Skeletal muscle satellite cell (primary cell): ENCODE data around the gene BEND3.
"Not testable (repeated sequence)": the region's sequence is repeated elsewhere in the genome, so short reads cannot be mapped to it uniquely, and the experiment has no call there.

Experiments
- H3K27me3 ChIP-seq: 2 replicates; pipeline ENCODE4 v1.7.0; 2013; ENCODE audit warnings: low read length; ENCODE audit not compliant: control insufficient read depth, insufficient read depth
- H3K36me3 ChIP-seq: 2 replicates; pipeline ENCODE4 v1.7.0; 2013; ENCODE audit warnings: mild to moderate bottlenecking, control low read depth, low read length; ENCODE audit not compliant: insufficient read depth
- H3K4me1 ChIP-seq: 2 replicates; pipeline ENCODE4 v1.7.0; 2013; ENCODE audit warnings: low read length; ENCODE audit not compliant: control insufficient read depth, insufficient read depth
- H3K4me2 ChIP-seq: 2 replicates; pipeline ENCODE4 v1.7.0; 2013; ENCODE audit warnings: mild to moderate bottlenecking, low read length
- H3K4me3 ChIP-seq: 2 replicates; pipeline ENCODE4 v1.7.0; 2013; ENCODE audit warnings: low read length
- H3K9ac ChIP-seq: 2 replicates; pipeline ENCODE4 v1.7.0; 2013; ENCODE audit warnings: mild to moderate bottlenecking, low read depth, low read length, moderate library complexity
- H3K9me3 ChIP-seq: replicated peaks from 2 replicates; pipeline ENCODE4 v1.7.0; 2013; ENCODE audit warnings: mild to moderate bottlenecking, control low read depth, low read length

Gene BEND3

DNA sequence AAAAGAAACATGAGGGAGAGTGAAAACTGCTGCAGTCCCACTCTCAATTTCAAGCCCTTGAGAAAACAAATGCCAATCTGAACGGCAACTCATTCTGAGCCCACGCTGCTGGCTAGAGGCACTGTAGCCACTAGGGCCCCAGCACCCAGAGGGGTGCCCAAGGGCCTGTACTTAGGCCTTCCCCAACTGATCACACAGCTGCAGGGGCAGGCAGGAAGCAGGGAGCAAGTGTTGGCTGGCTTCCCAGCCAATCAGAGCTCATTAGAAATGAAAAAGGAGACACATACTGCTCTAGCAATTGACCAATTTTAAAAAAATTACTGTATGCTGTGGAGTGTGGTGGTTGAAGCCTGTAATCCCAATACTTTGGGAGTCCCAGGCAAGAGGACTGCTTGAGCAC is 3.7 kb upstream of the BEND3 start:
- peaks cover 12% of the 10 kb centered on the region for H3K27me3 ChIP-seq
- no peak overlapping the region for H3K9ac ChIP-seq
- H3K4me3 ChIP-seq, result no peak overlapping the region
- no peaks in the 10 kb centered on the region for H3K9me3 ChIP-seq
- H3K4me2 ChIP-seq, result no peak overlapping the region
- H3K4me1 ChIP-seq, result peaks cover 12% of the 10 kb centered on the region
- H3K36me3 ChIP-seq, result no peaks in the 10 kb centered on the region

DNA sequence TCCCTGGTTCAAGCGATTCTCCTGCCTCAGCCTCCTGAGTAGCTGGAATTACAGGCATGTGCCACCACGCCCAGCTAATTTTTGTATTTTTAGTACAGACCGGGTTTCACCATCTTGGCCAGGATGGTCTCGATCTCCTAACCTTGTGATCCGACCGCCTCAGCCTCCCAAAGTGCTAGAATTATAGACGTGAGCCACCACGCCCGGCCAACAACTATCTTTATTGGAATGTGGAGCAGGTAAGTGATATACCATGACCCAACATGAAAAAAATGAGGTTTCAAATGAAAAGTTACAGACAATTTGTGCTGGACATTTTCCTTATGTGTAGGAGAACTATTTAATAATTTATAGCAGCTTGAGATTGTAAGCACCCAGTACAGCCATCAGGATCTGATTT is 3.2 kb upstream of the BEND3 start:
- not testable (repeated sequence) for H3K9me3 ChIP-seq, H3K4me2 ChIP-seq, H3K4me3 ChIP-seq, H3K9ac ChIP-seq, H3K36me3 ChIP-seq
- Histone ChIP-seq H3K27me3 (peaks cover 12% of the 10 kb centered on the region), H3K4me1 (peaks cover 17% of the 10 kb centered on the region)

DNA sequence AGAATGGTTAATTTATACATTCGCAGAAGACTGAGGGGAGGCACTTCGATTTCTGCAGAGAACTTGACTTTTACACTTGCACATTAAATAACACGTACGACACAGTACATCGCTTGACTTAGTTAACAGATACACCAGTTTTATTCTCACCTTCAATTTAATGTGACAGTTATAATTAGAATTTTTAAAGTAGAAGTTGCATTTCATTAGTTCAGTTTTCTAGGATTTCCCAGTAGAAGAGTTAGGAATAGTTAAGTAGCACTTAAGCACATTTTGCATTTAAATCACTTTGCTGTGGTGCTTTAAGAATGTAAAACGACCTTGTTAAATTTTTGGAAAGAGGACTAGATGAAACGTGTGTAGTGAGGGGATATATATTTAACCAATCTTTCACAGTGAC is 1.6 kb upstream of the BEND3 start:
- Histone ChIP-seq H3K9ac (no peak overlapping the region), H3K4me3 (no peak overlapping the region), H3K9me3 (no peaks in the 10 kb centered on the region), H3K36me3 (no peaks in the 10 kb centered on the region), H3K27me3 (peaks cover 12% of the 10 kb centered on the region), H3K4me1 (peaks cover 17% of the 10 kb centered on the region), H3K4me2 (no peak overlapping the region)

DNA sequence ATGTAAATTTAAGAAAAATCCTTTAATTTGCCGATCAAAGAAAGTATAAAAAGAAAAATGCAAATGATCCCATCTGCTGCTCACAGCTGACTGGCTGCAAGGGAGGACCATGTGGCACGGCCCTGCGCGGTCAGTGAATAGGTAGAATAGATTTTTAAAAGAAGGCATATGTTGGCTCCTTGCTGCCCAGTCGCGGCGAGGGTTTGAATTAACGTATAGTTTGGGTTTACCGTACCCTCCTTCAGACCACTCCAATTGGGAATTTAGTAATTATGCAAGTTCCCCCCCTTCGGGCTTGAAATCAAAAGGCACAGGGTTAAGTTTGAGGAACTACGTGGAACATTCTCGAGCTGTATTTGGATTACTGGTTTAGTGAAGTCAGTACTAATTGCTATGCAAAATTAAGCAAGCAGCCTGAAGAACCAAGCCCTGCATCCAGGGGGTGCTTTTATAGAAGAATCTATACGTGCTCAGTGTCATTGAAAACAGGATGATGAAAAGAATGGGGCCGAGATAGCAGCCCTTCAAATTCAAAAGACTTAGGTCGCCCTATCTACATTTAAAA is 1.1 kb upstream of the BEND3 start:
- peak overlapping the region; percentile 88 for H3K4me3 ChIP-seq
- peak overlapping the region; percentile 78 for H3K9ac ChIP-seq
- peak overlapping the region; percentile 85 for H3K4me2 ChIP-seq
- H3K36me3 ChIP-seq, result no peaks in the 10 kb centered on the region
- H3K27me3 ChIP-seq, result peaks cover 12% of the 10 kb centered on the region
- H3K4me1 ChIP-seq, result peaks cover 17% of the 10 kb centered on the region
- H3K9me3 ChIP-seq, result no peaks in the 10 kb centered on the region

DNA sequence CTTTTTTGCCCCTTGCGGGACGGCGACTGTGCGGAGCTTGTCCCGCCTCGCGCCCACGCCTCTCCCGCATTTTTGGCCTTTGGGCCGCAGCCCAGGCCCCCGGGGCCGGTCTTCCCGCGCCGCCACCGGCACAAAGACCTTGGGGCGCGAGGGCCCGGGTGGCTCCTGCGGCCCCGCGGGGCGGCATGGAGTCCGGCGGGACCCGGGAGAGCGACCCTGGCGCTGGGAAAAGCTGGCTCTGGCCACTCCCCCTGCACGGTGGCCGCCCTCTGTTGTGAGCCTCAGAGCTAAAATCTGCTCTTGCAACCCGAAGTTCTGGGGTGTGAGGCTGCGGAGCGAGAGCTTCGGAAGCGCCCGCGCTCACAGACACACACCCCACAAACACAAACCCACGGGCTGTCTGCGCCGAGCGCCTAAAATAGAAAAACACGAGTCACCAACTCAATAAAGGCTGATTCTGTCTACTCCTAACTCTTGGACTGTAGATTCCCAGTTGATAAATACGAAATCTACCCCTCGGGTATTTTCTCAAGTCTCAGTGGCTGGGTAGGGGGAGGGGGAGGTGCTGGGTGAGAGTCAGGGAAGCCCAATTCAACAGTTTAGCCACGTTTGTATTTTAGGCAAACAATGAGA is 496 bp upstream of the BEND3 start:
- H3K4me2 ChIP-seq, result peak overlapping the region; percentile 85
- H3K9ac ChIP-seq, result peak overlapping the region; percentile 78
- H3K27me3 ChIP-seq, result peaks cover 12% of the 10 kb centered on the region
- peaks cover 17% of the 10 kb centered on the region for H3K4me1 ChIP-seq
- H3K36me3 ChIP-seq, result no peaks in the 10 kb centered on the region
- peak overlapping the region; percentile 88 for H3K4me3 ChIP-seq
- H3K9me3 ChIP-seq, result no peaks in the 10 kb centered on the region

- H3K9ac ChIP-seq, result peak overlapping the region; percentile 60
- peaks cover 12% of the 10 kb centered on the region for H3K27me3 ChIP-seq
- no peaks in the 10 kb centered on the region for H3K9me3 ChIP-seq
- H3K4me3 ChIP-seq, result peak overlapping the region; percentile 88
- no peaks in the 10 kb centered on the region for H3K36me3 ChIP-seq
- peaks cover 17% of the 10 kb centered on the region for H3K4me1 ChIP-seq
- H3K4me2 ChIP-seq, result peak overlapping the region; percentile 85
Observed at GRCh38 chr6:107114213-107114925, 946 bp downstream of the BEND3 start.

- Histone ChIP-seq H3K4me2 (no peak overlapping the region), H3K27me3 (no peaks in the 10 kb centered on the region), H3K9ac (no peak overlapping the region), H3K4me3 (no peak overlapping the region), H3K4me1 (peaks cover 7% of the 10 kb centered on the region), H3K36me3 (no peaks in the 10 kb centered on the region), H3K9me3 (no peaks in the 10 kb centered on the region)
Observed at GRCh38 chr6:107110200-107110599, 5.1 kb downstream of the BEND3 start.

DNA sequence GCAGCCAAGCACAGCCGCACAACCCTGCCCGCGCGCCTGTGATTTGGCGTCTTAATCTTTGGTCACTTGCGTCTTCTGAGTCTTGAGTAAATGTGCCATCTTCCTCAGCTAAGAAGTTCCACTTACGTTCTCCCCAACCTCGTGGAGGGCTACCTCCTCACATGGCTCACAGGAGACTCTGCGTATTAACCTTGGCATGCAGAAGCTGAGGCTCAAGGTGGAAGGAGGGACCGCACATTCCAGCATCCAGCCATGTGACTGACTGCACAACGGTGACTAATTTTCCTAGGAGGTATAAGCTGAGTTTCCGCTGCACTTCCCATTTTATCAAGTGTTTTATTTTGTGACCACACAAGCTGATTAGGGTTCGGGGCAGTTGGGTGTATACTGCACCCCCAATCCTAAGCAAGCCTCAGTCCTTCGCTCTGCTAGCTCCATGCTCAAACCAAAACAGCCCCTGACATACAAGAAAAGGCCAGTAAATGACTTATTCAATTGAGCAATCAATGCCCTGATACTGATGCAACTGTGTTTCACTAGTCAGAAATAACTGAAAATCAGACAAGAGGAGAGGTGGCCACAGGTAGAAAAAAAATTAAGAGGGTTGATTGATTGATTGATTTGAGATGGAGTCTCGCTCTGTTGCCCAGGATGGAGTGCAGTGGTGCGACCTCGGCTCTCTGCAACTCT is 7.0 kb downstream of the BEND3 start:
- Histone ChIP-seq H3K27me3 (no peaks in the 10 kb centered on the region), H3K36me3 (no peaks in the 10 kb centered on the region), H3K9me3 (no peaks in the 10 kb centered on the region), H3K9ac (no peak overlapping the region), H3K4me1 (no peaks in the 10 kb centered on the region), H3K4me3 (no peak overlapping the region), H3K4me2 (no peak overlapping the region)

DNA sequence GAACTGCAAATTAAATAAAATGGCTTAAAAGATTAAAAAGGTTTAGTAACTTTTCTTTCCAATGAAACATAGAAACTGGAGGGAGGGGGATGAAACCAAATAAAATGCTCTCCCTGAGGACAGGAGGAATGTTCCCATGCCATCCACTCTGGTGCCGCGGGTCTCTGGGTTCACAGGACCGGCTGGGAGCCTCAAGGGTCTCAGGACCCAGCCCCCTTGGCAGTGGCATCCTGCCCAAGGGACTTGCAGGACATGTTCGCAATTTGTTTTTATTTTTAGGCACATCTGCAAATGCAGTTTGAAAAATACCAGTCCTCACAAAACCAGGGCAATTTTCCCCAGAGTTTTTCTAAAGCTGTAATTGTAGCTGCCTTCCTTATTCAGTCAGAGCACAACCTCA is 7.5 kb downstream of the BEND3 start:
- Histone ChIP-seq H3K36me3 (no peaks in the 10 kb centered on the region), H3K9ac (no peak overlapping the region), H3K4me1 (no peaks in the 10 kb centered on the region), H3K27me3 (no peaks in the 10 kb centered on the region), H3K4me2 (no peak overlapping the region), H3K9me3 (no peaks in the 10 kb centered on the region), H3K4me3 (no peak overlapping the region)

- H3K9me3 ChIP-seq, result no peaks in the 10 kb centered on the region
- no peaks in the 10 kb centered on the region for H3K27me3 ChIP-seq
- H3K9ac ChIP-seq, result no peak overlapping the region
- H3K36me3 ChIP-seq, result no peaks in the 10 kb centered on the region
- no peak overlapping the region for H3K4me2 ChIP-seq
- no peaks in the 10 kb centered on the region for H3K4me1 ChIP-seq
- H3K4me3 ChIP-seq, result no peak overlapping the region
Observed at GRCh38 chr6:107106165-107106564, 9.2 kb downstream of the BEND3 start.

- Histone ChIP-seq H3K27me3 (no peaks in the 10 kb centered on the region), H3K36me3 (no peaks in the 10 kb centered on the region), H3K9me3 (no peaks in the 10 kb centered on the region), H3K9ac (no peak overlapping the region), H3K4me3 (no peak overlapping the region), H3K4me2 (no peak overlapping the region), H3K4me1 (no peaks in the 10 kb centered on the region)
Observed at GRCh38 chr6:107105511-107106116, 9.7 kb downstream of the BEND3 start.
